HG02970 (cell line): ENCODE results near the gene TAF1B.

Experiments used
- ATAC-seq: cut with Tn5 transposase; IDR thresholded peaks from one replicate; pipeline ENCODE4 v1.9.1; 2021; ENCODE audit warnings: mild to moderate bottlenecking, moderate library complexity, moderate number of reproducible peaks; ENCODE audit not compliant: unreplicated experiment, low FRiP score

TAF1B gene

DNA sequence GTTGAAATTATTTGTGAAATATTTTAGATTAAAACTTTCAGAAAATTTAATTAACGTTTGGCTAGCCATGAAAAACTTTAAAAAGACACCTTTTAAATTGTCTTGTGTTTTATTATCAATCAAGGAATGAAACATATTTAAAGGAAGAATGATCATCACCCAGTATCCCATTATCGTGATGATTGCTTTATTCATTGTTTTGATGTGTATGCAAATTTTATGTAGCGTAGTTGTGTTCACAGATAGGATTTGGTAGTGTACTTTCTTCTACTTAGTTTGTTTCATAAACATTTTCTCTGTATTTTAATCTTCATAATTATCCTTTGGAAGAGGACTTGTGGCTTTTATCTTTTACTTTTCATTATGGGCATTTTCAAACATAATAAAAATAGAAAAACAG, 116.0 kb downstream of the TAF1B start:
- ATAC-seq, result no peak

DNA sequence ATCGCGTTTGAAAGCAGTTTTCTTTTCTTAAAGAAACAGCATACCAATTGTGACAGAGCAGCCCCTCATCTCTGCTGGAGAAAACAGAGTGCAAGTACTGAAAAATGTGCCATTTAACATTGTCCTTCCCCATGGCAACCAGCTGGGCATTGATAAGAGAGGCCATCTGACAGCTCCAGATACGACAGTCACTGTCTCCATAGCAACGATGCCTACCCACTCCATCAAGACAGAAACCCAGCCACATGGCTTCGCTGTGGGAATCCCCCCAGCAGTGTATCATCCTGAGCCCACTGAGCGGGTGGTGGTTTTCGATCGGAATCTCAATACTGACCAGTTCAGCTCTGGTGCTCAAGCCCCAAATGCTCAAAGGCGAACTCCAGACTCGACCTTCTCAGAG, 117.7 kb downstream of the TAF1B start:
- no peak for ATAC-seq

DNA sequence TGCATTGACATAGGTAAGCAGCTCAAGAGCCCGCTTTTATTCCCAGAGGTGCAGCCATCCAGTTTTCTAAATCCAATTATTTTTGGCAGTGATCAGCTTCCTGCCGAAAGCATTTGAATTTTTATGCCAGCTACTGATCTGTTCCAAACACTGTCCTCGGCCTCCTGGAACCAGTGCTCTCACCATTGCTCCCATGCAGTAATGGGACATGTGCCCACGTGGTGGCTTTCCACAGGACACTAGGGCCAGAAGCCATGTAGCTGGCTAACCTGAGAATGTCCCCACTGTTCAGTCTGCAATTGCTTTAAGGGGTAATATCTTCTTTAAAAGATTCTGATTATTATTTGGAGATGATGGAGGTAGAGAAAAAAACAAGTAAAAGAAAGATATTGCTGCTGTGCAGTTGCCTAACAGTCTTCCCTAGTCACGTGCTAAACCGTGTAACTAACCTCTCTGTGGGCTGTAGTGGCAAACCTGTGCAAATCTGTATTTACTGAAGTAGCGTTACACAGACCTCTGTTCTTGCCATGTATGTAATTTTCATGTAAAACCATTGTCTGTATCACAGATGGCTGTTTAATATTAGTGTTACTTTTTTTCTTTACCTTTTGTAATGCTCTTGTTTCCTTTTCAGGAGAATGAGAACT, 121.2 kb downstream of the TAF1B start:
- ATAC-seq, result no peak

DNA sequence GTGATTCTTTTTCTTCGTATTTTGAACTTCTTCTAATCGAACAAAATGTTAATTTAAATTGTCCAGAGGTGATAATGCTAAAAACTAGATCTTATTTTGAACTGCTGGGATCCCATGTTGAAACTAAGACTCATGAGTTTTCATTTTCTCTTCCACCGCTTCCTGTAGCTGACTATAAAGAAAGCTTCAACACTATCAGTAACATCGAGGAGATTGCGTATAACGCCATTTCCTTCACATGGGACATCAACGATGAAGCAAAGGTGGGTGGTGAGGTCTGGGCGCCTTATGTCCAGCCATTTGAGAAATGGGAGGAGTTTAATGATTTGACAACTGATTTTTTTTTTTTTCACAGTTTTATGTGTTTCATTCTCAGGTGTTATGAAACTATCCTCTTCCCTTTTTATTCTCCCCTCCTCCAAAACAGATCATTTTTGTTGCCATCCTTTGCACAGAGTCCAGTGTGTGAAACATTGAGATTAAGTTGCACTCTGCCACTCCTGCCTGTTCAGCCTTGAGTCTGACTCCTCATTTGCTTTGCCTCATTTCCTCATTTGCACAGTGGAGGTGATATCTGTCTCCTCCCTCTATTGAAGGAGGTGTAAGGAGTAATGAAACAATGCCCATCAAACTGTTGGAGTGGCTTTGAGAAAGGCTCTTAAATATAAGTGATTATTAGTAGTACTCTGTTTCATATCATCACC, 122.0 kb downstream of the TAF1B start:
- ATAC-seq, result no peak

DNA sequence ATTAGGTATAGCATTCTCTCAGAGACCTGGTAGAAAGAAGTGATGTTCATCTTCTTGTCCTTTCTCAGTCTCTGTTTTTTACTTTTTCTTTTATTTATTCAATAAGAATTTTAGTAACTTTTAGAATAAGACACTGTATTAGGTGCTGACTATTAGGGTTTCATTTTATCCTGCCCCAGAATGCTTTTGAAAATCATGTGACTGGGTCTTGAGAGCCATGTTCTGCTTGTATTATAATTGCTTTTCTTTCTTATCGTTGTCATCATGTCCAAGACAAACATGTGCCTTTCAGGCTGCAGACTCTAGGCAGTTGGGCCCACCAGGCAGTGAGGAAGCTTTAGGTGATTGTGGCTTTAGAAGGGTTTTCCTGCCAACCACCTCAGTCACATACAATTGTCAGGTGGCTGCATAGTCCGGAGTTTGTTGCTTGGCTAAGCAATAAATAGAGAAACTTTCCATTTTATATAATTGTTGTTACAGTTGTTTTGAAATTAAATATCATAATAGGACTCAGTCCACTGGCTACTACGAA, 123.3 kb downstream of the TAF1B start:
- ATAC-seq, result no peak

DNA sequence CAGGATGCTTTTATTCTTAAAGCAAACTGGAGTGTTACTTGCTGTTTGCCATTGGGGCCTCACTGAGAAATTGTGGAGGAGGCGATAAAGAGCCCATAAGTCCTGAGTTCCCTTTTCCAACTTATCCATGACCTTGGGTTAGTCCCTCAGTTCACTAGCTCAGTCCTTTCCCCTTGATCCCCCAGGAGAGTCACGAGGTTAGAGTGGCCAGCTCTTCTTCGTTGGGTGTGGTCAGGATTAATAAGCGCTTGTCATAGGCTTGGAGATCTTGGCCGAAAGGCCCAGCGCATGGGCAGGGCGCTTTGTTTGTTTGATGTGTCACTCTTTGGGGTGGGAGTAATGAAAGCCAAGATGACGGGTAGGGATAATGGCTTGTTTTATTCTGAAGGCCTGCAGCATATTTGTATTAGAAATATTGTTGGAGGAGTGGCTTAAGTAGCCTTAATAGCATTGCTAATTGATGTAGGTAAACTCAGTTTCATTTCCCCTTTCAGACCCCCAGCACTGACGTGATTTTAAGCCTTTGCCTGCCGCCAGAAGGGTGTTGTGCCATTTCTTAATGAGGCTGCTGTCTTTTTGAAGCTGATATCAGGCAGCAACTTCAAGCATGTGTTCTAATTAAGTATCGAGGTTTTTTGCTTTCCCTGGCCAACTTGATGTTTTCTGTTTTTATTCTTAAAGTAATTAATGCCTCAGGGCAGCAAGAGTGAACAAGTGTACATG, 123.9 kb downstream of the TAF1B start:
- ATAC-seq, result no peak

DNA sequence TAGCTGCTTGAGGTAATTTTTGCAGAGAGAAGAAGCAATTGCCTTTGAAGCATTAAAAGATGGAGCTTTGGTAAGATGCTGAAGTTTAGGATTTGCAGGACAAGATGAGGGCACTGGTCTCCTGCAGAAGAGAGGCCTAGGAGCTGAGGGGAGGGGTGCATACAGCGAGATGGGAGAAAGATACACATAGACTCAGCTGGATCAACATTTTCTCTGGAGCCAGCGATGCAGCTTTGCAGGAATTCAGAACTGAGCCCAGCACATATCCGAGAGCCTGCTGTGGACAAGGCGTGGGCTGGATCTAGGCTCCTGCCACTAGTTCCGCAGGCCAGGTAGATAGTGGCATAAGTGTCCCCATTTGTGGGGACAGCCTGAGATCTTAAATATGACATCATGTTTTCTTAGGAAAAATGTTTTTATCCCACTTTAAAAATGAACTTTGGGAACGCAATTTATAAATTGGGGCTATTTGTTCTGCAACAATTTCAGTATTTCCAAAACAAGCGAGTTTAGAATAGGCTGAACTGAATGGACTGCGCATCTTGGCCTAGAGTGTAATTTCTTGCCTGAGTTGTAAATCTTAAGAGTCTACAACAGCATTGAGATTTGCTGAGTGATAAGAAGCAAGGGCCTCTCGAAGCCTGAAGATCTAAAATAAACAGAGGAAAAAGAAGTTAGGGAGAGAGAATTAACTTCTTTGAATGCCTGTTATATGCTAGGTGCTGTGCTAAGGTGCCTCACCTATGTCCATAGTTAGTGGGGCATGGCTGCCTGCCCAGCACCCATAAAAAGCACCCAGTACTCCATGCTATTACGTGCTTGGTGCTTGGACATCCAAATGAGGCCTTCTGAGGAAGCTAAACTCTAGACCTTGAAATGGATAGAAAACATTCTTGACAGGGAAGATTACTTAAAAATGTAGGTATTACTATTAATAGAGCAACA, 125.6 kb downstream of the TAF1B start:
- no peak for ATAC-seq

DNA sequence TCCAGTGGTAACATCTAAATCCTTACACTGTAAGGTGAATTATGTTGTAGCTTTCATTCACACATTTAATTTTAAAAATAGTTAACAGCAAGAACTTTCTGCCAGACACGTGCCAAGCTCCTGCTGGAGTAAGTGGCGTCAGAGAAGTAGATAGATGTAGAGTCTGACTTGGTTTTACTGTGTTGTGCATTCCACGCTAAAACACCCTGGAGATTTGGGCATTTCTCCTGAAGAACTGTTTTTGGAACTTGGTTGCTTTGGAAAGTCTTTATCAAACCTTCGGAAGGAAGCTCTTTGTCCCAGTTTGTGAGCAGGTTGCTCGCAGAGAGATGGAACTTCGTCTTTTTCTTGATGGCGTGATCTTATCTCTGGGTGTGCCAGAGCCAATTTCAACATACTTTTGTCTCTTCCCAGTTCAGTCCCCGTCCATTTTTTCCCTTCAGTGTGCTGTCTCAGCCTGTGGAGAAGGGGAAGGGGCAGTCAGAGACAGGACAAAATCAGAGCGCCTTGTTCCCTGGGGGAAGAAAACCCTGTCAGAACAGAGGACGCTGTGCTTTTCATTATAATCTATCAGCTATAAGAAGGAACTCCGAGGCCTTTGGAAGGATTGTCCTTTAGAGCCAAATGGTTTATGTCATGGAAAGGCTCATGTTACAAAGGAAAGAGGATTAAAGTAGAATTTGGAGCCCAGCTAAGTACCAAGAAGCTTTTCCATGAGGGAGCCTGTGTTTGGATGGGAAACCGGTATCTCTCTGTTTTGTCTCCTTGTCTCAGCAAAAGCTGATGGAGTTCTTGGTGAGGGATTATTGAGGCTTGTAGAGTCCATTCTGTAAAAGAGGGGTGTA, 127.1 kb downstream of the TAF1B start:
- no peak for ATAC-seq

DNA sequence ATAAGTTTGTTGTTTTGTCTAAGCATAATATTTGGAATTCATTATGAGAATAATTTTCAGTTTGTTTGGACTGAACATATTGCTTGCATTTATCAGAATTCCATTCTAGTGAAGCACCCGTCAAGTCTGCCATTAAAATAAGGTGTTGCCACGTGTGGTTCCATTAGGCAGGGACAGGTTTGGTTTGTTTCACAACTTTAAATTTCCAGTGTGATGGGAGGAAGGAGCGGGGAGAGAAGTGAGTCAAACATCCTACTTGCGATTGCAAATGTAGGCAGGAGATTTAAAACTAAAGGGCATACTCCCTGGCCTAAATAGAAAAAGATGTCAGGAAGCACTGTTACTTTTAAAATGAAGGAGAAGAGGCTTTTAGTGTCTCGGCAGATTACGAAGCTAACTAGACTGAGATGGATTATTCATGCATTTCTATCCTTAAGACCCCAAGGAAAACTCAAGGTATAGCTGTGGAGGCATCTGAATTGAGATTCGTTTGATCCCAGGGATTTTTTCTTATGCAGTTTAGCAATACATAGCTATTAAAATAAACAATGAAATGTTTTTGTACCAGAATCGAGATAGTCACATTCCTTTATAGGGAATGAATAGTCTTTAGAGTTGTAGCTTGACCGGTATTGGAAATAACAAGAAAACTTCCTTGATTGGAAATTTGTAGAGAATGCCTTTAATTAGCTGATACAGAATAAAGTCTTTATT, 128.0 kb downstream of the TAF1B start:
- no peak for ATAC-seq

DNA sequence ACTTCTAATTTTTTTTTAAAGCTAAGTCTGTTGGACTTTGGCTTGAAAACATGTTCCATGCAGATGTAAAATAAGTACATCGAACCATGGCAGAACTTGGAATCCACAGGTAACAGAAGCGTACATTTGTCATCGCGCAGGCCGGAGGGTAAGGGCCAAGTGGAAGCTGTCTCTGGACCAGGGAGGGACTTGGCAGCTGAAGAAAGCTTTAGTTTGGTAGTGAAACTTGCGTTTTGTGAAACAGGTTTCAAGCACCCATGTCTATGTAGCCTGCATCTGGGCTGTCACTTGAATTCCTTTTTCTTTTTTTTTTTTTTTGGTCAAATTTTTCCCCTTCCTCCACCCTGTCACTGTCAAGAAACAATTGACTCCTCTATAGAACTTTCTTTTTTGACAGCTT, 128.6 kb downstream of the TAF1B start:
- ATAC-seq, result no peak

DNA sequence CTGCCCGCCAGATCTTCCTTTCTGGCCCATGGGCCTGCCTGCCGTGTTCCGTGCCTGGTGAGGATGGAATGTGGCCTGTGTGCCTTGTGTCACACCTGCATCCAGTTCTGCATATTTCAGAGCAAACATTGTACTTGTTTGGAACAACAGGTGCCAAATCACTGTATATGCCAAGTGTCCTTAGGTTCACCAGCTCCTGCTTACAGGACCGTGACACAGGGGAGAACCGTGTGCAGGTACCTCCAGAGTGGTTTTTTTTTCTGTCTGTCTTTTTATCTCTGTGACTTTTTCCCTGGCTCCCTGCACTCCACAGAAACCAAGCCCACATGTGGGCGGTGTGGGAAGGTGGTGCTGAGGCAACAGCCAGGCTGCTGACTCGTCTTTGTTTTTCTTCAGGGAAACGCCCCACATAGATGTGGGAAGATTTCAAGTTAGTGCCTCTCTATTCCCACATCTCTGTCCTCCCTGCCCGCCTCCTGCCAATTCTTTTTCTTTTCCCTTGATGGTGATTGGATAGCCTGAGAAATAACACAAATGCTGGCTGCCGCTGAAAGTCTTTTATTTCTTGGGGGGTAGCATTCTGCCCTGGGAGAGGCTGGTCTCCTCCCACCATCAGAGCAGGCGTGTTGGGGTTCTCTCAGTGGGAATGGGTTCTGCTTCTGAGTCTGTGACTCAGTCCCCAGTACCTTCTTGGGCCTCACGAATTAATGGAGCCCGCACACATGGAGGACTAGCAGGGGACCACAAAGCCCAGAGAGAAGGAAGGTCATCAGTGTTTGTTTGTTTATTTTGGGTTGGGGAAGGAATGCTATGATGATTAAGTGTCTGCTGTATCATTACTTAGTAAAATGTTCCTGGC, 129.6 kb downstream of the TAF1B start:
- ATAC-seq, result no peak

DNA sequence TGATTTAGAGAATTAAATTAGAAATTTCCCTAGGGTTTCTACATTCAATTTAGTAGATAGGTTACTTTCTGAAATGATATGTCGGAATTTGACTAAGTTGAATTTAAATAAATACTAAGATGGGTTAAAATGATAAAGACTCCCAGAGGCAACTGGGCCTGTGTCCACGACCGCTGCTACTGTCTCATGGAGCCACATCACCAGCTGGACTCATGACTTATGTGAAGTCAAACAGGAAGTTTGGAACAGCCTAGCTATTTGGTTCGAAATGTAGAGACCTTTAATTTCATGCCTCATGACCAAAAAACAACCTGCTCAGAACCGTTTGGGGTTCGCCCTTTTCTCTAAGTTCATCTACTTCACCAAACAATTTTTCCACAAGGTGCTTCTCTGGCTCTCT, 130.4 kb downstream of the TAF1B start:
- ATAC-seq, result no peak

DNA sequence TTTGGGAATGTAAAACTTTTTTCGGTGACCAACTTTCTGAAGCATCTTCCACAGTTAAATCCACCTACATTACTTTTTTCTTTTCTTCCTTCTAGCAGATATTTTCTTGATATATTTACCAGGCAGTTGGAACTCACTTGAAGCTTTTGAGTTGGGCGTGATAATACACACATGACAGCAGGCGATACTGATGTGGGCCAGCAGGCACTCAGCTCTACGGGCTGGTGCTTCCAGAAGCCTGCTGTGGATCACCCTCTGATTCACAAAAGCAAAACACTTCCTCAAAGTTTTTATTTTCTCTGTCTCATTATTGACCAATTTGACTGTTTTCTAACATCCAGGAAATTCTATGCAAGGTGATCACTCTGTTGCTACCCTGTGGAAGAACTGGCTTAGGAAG, 131.1 kb downstream of the TAF1B start:
- ATAC-seq, result no peak

DNA sequence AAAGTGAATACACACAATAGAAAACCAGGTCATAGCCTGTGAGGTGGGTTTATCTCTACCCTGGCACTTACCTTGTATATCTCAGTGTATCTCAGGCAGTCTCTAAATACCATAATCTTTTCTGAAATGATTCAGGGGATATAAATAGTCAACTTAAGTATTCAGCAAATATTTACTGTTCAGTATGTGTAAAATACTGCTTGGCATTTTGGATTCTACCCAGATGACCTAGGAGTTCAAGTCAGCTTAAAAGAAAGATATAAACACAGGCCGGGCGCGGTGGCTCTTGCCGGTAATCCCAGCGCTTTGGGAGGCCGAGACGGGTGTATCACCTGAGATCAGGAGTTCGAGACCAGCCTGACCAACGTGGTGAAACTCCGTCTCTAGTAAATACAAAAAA, 132.1 kb downstream of the TAF1B start:
- ATAC-seq, result no peak

DNA sequence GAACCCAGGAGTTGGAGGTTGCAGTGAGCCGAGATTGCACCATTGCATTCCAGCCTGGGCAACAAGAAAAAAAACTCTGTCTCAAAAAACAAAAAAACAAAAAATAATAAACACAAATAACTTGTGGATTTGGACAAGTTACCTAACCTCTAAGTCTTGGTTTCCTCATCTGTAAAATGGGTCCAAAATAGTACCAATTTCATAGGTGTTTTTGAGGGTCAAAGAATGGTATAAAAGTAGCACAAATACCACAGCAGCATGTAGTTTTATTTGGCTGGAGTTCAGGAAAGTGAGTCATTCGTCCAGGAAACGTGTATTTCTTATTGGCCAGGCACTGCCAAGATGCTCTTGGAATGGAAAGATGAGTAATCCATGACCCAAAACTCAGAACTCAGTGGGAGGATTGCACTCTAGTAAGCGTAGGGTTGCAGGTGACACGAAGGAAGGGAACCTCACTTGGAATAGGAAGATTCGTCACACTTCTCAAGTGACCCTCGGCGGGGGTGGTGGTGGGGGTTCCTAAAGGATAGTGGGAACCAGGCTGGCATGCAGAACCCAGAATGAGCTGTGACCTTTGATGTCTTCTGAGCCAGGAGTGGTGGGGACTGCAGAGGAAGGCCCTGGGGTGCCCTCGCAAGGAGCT, 132.7 kb downstream of the TAF1B start:
- no peak for ATAC-seq

DNA sequence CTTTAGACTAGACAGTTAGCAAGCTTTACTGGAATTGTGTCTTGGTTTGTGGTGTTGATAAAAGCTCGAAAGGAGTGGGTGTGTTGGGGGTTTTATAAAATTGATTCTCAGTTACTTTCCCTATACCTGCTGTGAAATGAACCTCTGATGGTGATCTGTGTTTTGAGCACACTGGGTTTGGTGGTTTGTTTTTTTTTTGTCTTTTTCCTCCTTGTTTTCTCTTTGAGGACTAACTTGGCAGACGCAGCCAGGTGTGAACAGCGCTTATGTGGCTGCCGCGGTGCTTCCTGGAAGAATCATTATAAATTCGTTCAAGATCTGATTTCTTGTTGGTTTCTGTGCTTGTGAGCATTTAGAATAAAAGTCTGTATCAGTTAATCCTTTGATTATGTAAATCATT, 136.7 kb downstream of the TAF1B start:
- no peak for ATAC-seq

DNA sequence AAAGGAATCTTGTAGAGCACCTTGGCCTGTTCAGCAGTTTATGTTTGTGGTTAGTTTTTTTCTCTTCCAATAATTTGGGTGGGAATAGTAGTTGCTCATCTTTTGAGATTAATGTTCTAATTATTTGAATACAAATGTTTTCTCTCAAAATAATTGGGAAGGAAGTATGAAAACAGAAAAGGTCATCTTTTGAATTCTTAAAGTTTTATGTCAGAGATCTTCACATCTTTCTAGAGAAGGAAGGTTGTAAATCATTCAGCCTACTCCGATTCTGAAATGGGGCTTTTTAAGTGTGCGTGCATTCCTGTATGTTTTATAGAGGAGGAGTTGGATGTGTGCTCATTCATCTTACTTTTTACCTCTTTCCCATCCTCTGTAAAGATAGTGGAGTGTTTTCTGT, 137.2 kb downstream of the TAF1B start:
- ATAC-seq, result no peak

DNA sequence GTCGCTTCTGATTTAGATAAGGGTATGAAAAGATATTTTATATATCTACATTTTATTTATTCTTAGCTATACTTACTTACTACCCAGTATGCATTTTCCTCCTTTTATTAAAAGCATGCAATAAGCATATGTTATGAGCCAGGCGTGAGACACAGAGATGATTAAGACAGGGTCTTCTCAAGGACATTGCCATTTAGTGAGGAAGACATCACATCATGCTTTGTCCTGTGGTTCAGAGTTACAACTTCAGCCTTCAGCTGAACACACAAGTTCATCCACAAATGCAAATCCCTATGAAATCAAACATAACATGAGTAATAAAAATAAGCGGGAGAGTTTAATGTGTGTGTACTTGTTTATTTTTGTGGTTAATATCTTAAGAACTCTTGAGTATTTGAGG, 138.4 kb downstream of the TAF1B start:
- ATAC-seq, result no peak
